Ishikawa (cell line): Measurements from ENCODE around the gene SLC16A4.

Experiments
- EP300 ChIP-seq: IDR thresholded peaks from 2 replicates; pipeline ENCODE4 v1.6.1; 2012; ENCODE audit warnings: borderline replicate concordance
- RAD21 ChIP-seq: IDR thresholded peaks from 2 replicates; pipeline ENCODE4 v1.6.1; 2012; ENCODE audit warnings: low read depth
- REST ChIP-seq: IDR thresholded peaks from 2 replicates; pipeline ENCODE4 v1.6.1; 2012; ENCODE audit warnings: low read depth, mild to moderate bottlenecking
- TF ChIP-seq, protein P1 (sequence below): IDR thresholded peaks from 2 replicates; pipeline ENCODE4 v1.6.1; 2012

- no peak for TF ChIP-seq RAD21
- TF ChIP-seq, protein P1, sequence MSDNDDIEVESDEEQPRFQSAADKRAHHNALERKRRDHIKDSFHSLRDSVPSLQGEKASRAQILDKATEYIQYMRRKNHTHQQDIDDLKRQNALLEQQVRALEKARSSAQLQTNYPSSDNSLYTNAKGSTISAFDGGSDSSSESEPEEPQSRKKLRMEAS = no peak
- TF ChIP-seq REST = no peak
- no peak for TF ChIP-seq EP300
These were observed 29.0 kb downstream of the SLC16A4 start for GRCh38 chr1:110361856-110362255.
